HG02763 (cell line): Measurements from ENCODE around the gene UBASH3B.
A peak's percentile ranks its signal among the peaks of the same experiment; 100 is the strongest.

ENCODE experiments used
- ATAC-seq: cut with Tn5 transposase; IDR thresholded peaks from one replicate; pipeline ENCODE4 v1.9.1; 2021; ENCODE audit warnings: mild to moderate bottlenecking, moderate library complexity; ENCODE audit not compliant: unreplicated experiment

UBASH3B gene

DNA sequence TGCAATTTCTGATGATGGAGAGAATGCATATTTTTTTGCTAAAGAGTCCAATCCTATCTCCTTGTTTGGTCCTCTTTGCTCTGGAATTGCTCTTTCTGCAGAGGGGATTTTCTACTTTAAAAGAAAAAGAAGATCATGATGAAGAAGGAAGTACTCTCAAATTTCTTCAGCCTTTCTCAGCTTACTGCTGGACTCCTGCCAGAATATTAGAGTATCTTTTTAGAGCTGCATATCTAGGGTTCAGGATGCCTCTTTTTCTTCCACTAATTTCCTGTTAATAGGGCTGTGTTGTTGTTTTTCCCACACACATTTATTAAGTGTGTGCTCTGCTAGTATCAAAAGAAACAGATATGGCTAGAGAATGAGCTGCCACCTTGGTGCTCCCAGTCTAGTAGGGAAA, 18.2 kb downstream of the UBASH3B start:
- no peak for ATAC-seq

DNA sequence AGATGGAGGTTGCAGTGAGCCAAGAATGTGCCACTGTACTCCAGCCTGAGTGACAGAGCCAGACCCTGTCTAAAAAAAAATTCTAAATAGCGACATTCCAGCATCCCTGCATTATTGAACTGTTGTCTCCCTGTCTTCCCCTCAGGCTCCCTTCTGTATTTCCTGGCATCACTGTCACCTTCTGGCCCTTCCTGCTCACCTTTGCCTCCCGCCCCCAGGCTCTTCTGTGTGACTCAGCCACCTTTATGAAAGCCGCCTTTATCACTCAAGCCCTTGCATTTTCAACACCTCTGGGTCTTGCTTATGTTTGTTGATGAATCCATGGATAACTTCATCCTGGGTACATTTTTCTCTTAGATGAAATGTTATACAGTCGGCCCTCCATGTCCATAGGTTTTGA, 21.1 kb downstream of the UBASH3B start:
- no peak for ATAC-seq

DNA sequence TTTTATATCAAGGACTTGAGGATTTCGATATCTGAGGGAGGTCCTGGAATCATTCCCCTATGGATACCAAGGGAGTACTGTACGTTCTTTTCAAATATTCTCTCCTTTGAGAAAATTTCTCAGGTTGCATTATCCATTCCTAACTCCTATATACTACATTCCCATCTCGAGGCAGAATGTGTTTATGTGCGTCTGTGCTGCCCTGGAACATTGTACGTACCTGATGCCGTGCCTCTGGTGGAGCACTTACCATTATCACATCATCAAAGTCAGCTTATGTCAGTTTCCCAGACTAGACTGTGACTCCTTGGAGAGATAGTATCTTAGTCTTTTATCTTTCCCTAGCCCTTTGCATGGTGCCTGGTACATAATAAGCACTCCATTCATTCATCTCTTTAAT, 21.7 kb downstream of the UBASH3B start:
- no peak for ATAC-seq

DNA sequence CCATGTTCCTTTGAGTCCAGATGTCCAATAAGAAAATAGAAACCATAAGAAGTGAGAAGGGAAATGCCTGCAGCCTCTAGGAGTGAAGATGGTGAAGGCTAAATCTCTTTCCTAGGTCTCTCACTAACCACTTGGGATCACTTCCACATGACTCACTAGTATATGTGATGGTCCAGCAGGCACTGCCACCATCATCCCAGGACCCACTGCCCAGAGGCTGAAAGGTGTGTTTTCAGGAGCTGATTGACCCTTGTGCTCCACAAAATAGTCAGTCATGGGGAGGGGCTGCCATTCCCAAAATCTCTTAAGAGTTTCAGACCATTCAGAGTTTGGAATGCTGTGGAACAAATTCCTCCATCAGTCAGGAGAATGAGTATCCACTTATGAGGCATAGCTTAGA, 22.9 kb downstream of the UBASH3B start:
- no peak for ATAC-seq

DNA sequence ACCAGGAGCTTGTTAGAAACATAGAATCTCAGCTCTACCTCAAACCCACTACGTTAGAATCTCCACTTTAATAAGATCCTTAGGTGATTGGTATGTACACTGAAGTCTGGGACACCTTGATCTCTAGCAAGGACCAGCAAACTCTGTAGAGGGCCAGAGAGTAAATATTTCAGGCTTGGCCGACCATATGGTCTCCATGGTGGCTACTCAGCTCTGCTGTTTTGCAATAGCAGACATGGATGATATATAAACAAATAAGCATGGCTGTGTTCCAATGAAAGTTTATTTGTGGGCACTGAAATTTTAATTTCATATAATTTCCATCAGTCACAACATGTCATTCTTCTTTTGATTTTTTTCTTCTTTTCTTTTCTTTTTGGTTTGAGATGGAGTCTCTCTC, 23.9 kb downstream of the UBASH3B start:
- no peak for ATAC-seq

DNA sequence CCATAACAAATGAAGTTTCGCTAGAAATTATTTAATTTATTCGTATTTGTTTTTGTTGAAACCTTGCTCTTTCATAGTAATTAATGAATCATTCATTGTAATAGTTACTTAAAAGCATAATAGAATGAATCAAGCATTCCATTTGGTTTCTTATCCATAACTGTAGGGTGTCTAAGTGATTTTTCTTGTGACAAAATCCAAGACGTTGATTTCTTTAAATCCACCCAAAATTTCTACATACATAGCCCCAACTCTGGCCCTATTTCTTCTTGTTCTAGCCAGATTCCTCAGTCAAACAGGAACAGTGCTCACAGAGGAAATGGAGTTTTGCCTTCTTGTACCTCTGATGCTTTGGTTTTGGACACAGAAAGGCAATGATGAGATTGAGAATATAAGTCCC, 25.5 kb downstream of the UBASH3B start:
- ATAC-seq = no peak

DNA sequence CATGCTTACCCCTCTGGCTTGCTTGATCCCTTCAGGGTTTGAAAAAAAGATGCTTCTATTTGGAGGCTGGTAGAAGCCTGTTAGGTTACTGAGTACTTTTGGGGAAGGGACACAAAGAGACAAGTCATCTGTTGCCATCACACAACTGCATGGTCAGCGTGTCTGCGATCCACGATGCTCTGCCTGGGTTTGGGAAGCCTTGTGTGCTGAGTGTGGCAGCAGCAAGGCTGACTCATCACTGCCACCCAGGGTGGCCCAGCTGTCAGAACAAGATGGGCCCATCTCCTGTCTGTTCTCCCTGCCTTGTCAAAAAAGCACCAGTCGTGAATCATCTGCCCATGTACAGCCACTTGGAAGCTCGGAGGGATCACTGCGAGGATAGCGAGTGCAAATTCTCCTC, 26.2 kb downstream of the UBASH3B start:
- ATAC-seq = no peak

DNA sequence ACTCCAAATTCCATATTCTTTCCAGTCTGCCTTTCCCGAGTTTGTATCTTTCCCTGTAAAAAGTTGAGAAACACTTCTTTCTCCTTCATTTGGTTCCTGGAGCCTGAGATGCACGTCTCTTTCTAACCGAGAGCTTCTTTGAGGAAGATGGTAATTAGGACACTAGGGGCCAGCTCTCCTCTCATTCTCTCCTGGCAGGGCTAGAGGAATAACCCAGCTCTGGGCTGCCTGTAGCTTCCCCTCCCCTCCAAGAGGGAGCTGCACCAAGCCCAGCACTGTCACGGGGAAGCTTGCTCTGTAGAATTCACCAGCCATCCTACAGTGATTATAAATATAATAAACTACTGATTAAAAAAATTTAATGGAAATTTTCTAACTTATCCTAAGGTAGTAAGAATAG, 26.9 kb downstream of the UBASH3B start:
- no peak for ATAC-seq

DNA sequence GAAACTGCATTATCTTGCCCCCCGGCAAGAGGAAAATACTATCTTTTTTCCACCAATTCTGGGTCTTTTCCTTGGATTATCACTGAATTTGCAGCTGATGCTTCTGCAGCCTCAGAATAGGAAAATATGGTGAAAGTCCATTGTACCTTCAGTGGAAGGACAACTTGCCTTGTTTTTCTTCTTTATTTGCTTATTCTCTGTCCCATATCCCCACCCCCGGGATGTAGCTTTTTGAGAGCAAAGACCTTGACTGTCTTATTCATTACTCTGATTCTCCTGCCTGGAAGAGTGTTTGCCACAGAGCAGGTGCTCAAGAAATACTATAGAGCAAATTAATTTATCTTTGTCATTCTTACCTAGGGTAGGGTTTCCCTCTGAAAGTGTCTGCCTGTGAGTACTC, 29.5 kb downstream of the UBASH3B start:
- ATAC-seq = no peak

DNA sequence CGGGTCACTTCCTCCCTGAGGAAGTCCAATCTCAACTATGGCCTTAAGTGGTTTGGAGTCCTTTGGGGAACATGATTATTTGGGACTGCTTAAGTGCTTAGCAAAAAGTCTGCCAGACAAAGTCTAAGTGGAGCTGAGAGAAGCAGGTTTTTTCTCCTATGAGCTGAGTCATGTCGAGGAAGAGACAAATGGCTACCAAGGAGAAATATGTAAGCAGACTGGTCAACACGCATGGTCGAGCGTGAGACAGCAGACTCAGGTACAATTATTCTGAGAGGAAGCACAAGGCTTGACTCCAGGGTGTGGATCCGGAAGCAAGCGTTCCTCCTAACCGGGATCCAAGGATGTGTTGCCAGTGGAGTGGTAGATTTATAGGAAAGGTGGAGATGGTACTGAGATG, 30.6 kb downstream of the UBASH3B start:
- ATAC-seq = no peak

DNA sequence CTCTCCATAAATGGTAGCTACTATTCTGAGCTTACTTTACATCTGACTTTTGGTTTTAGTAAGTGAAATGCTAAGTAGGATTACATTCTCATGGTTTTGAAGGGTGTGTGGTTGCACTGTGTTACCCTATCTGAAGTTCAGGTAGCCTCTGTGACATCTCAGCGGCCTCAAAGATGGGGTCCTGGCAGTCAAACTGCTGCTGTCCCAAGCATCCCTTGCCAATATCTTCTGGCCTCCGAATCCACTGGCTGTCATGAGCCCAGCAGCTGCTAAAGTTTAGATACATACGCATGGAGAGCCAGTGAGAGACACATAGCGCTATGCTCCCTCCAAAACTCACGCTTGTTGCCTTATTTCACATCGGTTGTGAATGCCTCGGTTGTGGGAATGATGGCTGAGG, 34.9 kb downstream of the UBASH3B start:
- no peak for ATAC-seq

DNA sequence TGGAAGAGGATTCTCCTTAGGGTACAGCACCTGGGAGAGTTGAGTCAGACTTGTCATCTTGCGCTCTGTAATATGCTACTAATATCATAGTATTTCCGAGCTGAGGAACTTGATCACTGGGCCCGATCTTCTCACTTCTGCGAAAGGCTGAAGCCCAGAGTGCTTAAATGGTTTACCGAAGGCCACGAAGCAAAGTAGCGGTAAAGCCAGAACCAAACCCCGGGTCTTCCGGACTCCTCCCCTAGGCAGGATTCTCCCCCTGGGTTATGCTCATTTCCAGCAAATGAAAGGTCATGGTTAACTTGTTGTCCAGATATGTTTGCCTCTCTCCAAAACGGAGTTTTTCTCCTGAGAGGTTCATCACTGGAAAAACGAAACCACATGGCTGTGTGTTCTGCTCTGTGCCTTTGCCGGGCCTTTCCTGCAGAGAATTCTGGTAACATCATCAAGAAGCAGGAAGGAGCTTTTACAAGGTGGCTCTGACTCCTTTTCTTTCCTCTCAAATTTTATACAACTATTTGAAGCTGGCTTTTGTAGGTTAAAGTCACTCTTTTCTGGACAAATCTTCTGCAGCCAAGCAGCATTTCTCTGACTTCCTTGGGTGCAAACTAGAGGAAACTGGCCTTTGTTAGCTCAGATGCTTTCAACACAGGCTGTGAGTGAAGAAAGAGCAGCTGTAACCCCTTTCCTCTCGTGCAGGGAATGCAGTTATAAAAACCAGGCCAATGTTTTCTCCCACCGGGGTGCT, 35.5 kb downstream of the UBASH3B start:
- ATAC-seq = no peak

DNA sequence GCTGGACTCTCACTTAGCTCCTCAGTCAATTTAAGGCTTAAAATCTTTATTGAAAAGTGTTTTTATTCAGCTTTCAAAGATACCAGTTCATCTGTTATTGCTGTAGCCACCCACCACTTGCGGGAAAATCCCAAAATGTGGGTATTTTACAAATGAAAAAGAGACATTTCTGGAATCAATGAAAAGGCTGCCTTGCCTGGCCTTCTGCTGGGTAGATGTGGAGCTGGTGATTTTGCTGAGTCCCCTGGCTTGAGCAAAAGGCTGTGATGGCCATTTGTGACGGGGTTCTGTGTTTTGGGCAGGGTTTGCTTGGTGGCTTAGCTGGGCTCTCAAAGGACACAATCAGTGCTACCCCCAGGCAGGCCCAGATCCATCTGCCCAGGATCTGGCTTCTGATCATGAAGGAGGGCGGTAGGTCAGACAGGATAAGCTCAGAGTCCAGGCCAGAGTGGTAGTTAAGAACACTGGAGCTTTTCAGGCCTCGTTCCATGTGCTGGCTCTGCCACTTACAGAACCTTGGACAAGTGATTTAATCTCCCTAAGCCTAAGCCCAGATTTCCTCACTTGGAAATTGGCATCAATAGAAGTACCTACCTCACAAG, 36.1 kb downstream of the UBASH3B start:
- no peak for ATAC-seq

DNA sequence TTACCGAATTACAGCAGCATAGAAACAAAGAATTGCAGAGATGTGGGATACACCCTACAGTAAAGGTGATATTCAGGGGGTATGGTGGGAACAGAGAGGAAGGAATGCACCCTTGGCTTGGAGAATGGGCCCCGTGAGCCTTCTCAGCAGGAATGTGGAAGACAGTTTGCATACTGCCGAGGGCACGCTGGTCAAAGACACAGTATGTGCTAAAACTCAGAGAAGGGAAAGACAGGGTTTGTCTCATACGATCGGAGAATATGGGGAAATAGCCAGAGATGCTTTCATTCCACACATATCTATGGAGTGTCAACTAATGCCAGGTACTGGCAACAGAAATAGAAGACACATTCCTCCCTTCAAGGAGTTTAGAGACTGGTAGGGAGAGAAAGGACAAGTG, 36.9 kb downstream of the UBASH3B start:
- no peak for ATAC-seq

DNA sequence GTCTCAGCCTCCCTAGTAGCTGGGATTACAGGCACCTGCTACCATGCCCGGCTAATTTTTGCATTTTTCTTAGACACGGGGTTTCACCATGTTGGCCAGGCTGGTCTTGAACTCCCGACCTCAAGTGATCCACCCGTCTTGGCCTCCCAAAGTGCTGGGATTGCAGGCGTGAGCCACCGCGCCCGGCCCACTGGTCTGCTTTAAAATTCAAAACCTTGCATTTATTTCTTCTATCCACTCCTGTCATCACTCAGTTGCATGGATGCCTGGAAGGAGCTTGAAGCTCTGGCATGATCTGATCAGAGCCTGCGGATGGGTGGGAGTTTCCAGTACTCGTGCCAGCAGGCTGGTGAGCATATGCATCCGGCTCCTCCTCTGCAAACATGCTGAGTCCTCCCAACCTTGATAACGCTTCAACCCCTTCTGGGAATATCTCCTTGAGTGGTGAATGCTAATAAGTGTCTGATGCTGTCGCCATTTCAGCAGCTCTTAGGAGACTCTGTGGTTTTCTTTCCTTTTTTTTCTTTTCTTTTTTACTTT, 39.6 kb downstream of the UBASH3B start:
- no peak for ATAC-seq

DNA sequence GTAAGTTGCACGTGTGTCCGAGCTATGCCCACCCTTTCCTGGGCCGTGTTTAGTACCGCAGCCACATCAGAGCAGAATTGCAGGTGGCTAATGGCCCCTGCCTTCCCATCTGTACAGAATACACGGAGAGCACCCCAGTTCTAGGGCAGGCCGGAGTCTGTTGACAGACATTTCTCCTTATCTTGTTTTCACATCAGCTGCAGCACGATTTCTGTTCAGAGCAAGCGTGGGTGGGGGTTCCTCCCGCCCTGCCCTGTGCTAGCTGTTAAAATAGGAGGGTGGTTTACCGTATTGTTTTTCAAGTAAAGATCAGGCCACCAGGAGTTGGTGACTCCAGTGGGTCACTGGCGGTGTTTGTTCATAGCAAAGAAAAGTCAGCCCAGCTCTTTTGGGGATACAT, 41.1 kb downstream of the UBASH3B start:
- ATAC-seq = peak; percentile 81

DNA sequence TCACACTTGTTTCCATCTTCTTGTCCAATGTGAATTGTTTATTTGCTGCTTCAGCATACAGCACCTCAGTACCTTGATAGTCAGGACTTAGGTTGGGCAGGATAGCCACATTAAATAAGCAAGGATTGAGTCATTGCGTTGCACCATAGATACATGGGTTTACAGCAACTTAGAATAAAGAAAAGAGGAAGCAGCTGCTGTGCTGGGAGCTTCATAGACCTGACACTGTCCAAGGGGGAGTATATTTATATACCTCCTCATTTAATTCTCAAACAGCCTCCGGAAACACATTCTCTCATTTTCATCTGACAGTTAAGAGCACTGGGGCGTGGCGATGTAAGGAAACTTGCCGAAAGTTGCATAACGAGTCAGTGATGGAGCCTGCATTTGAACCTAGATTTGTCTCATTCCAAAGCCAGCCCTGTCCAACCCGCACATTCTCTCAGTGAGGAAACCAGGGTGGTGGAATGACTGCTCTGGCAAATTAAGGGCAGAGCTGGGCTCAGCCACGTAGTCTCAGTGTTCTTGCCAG, 42.2 kb downstream of the UBASH3B start:
- ATAC-seq = peak; percentile 38

DNA sequence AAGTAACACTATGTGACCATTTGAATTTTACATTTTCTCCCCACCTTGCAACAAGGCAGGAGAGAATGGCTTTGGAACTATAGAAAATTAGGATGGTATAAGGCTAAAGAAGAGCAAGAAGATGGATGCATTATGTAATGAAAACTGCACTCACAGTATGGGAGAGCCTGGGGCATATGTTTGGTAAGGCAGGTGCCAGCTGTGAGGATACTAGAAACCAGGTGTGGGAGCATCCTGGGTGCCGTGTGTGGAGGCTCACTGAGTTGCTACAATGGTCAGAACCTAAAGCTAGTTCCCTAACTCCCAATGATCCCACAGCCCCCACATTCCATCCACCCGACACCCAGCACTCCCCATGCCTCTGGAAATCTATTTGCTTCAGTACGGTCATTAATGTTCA, 42.9 kb downstream of the UBASH3B start:
- no peak for ATAC-seq

DNA sequence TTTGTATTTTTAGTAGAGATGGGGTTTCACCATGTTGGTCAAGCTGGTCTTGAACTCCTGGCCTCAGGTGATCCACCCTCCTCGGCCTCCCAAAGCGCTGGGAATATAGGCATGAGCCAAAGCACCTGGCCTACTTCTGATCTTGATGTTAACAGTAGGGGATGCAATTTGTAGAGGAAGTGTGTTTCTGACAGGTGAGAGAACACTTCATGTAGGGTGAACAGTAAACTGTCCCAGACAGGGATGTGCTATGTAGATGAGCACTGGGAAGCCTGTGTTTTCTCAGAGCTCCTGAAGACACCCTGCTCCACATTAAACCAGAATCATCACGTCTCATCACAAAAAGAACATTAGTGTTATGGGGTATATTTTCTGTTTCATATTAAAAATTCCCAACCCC, 45.1 kb downstream of the UBASH3B start:
- ATAC-seq = no peak

DNA sequence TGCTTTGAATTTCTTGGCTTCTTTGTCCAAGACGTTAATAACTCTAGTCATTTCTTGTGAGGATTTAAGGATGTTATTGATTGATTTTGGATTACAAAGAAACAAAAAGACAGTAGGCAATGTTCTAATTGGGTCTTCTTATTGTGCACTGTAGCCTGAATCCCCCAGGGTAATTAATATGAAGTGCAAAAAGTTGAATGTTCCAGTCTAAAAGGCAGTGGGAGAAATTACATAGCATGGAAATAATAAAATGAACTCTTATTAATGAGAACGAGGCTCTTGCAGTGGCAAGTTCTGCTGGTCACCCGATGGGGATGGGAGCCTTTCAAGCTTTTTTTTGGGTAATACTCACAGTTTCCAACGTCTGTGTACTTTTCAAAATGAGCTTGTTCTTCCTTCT, 45.6 kb downstream of the UBASH3B start:
- ATAC-seq = no peak

DNA sequence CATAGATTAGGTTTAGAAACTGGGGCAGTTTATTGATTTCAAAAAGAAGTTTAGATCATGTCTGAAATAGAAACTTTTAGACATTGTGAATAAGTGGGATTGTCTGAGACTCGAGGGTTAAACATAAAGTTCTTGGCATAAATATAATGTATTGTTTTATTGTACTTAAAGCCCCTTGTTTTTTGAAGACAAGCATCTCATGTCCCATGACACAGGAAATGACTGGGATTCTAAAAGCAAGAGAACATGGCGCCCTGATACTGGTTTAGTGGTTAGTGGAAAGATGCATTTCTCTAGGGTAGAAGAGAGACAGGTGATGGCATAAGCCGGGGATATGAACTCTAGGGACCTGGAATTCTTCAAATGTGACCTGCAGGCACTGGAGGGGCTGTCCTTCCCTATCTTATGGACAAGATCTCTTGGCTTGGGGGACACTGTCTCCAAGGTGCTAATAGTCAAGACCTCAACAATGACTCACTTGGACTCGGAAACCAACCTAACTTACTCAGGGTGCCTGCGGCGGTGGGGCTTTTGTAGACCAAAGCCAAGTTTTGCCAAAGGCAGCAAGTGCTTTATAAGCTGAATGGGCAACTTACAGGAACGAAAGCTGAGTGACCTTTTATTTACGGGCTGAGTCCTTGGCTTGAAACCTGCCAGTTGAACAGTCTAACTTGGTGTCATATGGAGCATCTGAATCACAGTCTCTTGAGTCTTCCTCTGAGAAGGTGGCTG, 48.2 kb downstream of the UBASH3B start:
- no peak for ATAC-seq

DNA sequence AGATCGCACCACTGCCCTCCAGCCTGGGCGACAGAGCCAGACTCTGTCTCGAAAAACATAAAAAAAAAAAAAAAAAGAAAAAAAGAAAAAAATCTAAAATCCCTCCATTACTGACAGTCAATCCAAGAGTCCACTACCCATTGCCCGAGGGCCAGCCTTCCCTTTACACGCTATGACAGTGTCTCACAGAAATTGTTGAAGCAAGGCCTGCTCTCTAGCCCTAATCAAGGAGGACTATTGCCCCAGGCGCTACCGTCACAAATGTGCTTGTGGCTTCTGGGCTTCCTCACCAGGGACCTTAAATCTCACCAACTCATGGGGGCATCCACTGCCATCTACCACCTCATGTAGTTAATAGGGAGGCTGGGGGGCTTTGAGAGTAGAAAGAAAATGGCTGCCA, 49.9 kb downstream of the UBASH3B start:
- no peak for ATAC-seq
